Activated CD4-positive, alpha-beta T cell treated with anti-CD3 and anti-CD28 coated beads, Interleukin-2, amount 50 U/mL, for 1 hour (primary cell): Measurements from ENCODE around the gene DUSP16.
"Not testable (repeated sequence)": the region's sequence is repeated elsewhere in the genome, so short reads cannot be mapped to it uniquely, and the experiment has no call there.

Experiments
- DNase-seq: peaks from one replicate; pipeline ENCODE4 v3.0.0-alpha.2; 2020

The DUSP16 gene

DNA sequence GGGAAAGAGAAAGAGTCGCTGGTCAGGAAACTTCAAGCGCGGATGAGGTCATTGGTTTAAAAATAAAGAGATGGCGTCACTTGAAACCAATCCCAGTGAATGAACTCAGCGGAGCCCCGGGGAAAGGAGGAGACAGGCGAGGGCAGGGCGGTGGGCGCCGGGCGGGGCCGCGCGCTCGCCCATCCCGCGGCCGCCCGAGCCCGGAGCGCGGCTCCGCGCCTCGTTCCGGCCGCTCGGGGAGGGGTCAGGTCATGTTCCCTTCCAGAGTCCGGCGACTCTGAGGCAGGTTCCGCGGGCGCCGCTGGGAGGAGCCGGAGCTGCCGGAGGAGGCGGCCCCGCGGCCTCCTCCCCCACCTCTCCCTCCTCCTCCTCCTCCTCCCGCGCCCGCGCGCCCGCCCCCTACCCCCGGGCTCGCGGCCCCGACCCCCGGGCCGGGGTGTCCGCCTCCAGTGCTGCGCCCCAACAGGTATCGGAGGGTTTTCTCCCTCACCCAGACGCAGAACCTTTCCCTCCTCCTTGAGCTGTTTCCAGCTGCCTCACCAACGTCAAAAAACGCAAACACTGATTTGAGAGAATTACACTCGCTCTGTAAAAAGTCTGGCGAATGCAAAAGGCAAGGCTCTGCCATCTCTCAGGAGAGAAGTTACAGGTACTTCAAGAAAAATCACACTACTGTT lies at the start of gene DUSP16:
DUSP16 (minus strand) TSS at position 279 of the 677 bp plus-strand sequence. CDS start 41,765 bp downstream, outside the sequence.
- peak; percentile 67 for DNase-seq

DNA sequence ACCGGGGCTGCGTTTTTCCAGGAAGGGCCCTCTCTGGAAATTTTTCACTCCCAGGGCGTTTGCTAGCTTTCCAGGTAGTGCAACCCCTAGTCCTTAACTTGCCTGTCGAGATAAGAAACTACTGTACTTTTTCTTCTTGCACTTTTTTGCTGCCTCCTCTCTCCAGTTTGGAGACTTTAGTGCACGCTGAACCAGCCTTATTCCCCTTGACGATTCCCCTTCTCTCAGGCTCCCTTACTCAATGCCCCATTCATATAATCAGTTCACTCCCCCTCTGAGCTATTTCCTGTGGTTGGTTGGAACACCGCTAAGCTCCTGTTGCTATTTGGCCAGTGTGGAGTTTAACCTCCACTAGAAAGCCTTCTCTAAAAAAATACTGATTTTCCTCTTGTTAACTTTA lies 49.7 kb upstream of the DUSP16 start:
- DNase-seq: no peak

DNA sequence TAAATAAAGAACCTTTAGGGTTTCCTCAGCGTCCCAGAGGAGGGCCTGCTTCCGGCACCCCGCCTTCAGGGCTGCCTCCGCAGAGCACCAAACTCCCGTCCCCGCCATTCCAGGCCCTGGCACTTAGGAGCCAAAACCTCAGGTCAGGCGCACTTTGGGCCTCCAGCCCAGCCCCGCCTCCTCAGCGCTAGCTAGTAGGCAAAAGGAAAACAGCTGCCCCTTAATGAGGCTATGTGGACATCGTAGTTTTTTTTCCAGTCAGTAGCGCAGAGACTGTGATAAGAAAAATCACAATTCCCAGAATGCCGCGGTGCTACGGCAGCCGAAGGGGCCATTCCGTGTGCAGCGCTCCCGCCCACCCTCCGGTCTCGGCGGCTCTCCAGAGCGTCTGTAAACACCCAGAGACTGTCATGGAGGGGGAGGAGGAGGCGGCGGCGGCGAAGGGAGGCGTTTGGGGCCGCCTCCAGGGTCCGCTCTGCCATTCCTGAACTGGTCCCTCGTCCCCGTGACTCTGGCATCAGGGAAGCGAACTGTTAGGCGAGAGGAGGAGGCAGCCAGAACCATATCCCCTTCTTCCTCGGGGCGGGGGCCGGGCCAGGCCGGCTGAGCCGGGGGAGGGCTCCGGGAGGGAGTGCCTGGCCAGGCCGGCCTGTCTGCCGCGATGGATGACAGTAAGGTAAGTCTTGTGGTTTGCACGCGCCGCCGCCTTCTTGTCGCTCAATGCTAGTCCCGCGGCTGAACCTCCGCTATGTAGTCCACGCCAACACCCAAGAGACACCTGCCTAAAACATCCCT lies 49.0 kb upstream of the DUSP16 start, which contains the start of gene CREBL2:
CREBL2 (plus strand) TSS at position 365 of the 795 bp plus-strand sequence; CDS start at position 662, 297 bp downstream.
- peak; percentile 85 for DNase-seq

GRCh38 chr12:12610711-12611110 lies 48.0 kb upstream of the DUSP16 start:
- no peak for DNase-seq

- DNase-seq: no peak
These were observed 47.0 kb upstream of the DUSP16 start for GRCh38 chr12:12609692-12610091.

- DNase-seq: no peak
These were observed 45.9 kb upstream of the DUSP16 start for GRCh38 chr12:12608557-12608957.

GRCh38 chr12:12606781-12607589 lies 44.3 kb upstream of the DUSP16 start:
- no peak for DNase-seq

DNA sequence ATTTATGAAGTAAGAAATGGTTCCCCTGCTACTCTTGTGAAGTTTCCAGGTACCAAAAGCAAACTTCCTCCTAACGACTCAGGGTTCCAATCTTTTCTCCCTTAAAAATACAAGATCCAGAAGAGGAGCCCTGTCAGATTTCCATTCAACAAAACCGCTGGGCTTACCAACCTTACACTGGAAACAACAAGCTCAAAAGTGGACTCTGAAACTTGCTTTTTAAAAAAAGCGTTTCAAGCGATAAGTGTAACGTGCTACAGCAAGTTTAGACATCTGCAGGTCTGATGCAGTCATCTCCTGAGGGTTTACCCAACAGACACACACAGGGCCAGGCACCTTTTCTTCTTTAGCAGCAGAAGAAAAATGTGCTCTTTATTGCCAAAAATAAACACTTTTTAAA lies 42.1 kb upstream of the DUSP16 start:
- no peak for DNase-seq

DNA sequence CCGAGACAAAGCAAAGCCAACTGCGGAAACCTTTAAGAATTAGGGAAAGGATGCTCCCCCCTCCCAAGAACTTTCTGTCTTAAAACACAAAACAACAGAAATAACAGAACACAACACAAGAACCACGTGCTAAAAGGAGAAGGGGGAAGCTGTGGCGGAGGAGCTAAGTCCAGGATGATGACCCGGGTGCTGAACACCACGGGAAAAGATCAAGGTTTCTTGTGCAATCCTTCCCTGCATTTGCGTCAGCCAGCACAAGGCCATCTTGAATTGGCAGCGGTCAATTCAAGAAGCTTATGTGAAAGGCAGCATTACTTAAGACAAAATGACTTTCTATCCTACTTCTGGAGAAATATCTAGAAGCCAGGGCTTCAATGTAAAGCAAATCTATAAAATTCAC lies 38.0 kb upstream of the DUSP16 start:
- no peak for DNase-seq

- no peak for DNase-seq
These were observed 37.3 kb upstream of the DUSP16 start for GRCh38 chr12:12599750-12600643.

GRCh38 chr12:12598864-12599263 lies 36.2 kb upstream of the DUSP16 start:
- no peak for DNase-seq

DNA sequence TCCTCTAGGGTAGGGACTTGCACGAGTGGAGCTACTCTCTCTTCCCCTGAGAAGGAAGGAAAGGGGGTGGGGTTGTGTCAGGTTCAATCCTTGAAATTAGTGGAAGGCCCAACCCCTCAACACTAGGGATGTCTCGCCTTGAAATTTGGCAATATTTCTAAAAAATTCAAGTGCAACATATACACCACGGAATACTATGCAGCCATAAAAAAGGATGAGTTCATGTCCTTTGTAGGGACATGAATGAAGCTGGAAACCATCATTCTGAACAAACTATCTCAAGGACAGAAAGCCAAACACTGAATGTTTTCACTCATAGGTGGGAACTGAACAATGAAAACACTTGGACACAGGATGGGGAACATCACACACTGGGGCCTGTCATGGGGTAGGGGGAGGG lies 33.9 kb upstream of the DUSP16 start:
- not testable (repeated sequence) for DNase-seq

- DNase-seq: not testable (repeated sequence)
These were observed 33.3 kb upstream of the DUSP16 start for GRCh38 chr12:12595929-12596328.

DNA sequence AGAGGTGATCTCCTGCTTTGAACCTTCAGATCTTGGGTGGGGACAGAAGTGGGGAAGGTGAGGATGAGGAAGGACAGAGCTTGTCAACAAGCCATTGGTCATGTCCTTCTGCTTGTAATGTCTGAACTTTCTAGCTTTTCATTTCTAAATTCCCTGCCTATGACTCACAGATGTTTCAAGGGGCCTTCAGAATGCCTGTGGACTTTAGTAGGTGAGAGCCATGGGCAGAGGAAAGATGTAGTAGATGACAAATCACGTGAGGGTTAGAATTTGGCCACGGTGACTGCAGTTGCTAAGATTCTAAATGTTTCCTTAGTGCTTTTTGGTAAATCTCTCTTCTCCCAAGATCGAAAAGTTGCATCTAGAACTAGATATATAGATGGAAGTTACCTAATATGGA lies 30.3 kb upstream of the DUSP16 start:
- DNase-seq: no peak

GRCh38 chr12:12590961-12591360 lies 28.3 kb upstream of the DUSP16 start:
- no peak for DNase-seq

DNA sequence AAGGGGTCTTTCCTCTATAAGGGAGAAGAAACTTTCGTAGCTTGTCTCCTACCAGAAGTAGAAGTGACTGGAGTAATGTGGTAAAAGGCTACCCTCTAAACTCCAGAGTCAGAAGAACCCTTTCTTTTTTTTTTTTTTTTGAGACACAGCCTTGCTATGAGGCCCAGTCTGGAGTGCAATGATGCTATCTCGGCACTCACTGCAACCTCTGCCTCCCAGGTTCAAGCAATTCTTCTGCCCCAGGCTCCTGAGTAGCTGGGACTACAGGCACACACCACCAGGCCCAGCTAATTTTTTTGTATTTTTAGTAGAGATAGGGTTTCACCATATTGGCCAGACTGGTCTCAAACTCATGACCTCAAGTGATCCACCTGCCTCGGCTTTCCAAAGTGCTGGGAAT lies 25.8 kb upstream of the DUSP16 start:
- not testable (repeated sequence) for DNase-seq

DNA sequence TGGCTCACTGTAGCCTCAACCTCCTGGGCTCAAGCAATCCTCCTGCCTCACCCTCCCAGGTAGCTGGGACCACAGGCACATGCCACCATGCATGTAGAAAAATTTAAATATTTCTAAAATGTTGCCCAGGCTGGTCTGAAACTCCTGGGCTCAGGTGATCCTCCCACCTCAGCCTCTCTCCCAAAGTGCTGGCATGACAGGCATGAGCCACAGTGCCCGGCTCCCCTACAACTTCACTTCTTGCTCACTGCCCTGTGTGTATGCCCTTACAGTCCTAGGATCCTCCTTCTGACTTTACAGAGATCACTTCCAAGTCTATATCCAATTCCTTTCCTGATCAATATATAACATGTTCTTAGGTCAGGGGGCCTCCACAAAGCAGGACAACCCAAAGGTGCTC lies 25.2 kb upstream of the DUSP16 start:
- DNase-seq: no peak

- DNase-seq: no peak
These were observed 24.4 kb upstream of the DUSP16 start for GRCh38 chr12:12586879-12587675.

GRCh38 chr12:12585115-12585863 lies 22.6 kb upstream of the DUSP16 start:
- no peak for DNase-seq

DNA sequence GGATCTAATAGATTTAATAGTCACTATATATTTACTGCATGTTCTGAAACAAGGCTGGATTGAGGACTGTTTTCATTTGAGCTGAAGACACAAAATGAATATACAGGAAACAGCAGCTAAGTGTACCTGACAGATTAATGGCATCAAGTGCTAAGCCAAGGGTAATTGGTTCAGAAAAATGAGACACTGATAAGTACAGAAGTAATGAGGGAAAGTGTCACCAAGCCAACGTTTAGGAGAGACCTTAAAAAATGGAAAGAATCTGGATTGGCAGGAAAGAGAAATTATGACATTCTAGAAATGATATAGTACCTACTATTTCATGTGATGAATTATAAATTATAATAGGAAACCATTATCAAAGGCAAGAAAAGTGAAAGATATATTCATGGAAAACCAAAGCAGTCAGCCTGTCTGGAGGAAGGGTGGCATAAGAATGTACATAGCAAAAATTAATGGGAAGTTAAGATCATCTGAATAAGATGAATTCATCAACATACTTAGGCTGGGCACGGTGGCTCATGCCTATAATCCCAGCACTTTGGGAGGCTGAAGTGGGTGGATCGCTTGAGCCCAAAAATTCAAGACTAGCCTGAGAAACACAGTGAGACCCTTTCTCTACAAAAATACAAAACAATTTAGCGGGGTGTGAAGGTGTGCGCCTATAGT lies 21.0 kb upstream of the DUSP16 start:
- DNase-seq: no peak
